ENCODE data around the gene CCDC127. TPM values are rescaled to one million over a fixed set of nuclear protein-coding genes. Genes with fewer than 3 reads are reported as not detected.
"Not testable (repeated sequence)": the region's sequence is repeated elsewhere in the genome, so short reads cannot be mapped to it uniquely, and the experiment has no call there.

Gene CCDC127
- total RNA-seq, 1 donor from 2014 or later: 4.7 TPM

DNA sequence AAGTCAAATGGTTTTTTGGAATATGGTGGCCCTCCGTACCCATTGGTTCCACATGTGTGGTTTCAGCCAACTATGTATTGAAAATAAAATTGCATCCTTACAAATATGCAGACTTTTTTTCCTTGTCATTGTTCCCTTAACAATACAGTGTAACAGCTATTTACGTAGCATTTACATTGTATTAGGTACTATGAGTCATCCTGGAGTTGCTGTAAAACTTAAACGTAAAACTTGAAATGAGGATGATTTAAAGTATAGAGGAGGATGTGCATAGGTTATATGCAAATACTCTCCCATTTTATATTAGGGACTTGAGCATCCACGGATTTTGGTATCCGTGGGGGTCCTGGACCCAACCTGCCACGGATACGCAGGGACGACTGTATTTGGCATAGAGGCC lies 16.5 kb upstream of the CCDC127 start:
- no peak for DNase-seq (ENCODE audit: low read depth, low spot score)

- not testable (repeated sequence) for DNase-seq (ENCODE audit: low read depth, low spot score)
These were observed 15.5 kb upstream of the CCDC127 start for GRCh38 chr5:233426-233825.

GRCh38 chr5:231661-232060 lies 13.7 kb upstream of the CCDC127 start:
- no peak for DNase-seq (ENCODE audit: low read depth, low spot score)

- no peak for DNase-seq (ENCODE audit: low read depth, low spot score)
These were observed 12.8 kb upstream of the CCDC127 start for GRCh38 chr5:230711-231110.

GRCh38 chr5:228886-229285 lies 10.9 kb upstream of the CCDC127 start:
- no peak for DNase-seq (ENCODE audit: low read depth, low spot score)

DNA sequence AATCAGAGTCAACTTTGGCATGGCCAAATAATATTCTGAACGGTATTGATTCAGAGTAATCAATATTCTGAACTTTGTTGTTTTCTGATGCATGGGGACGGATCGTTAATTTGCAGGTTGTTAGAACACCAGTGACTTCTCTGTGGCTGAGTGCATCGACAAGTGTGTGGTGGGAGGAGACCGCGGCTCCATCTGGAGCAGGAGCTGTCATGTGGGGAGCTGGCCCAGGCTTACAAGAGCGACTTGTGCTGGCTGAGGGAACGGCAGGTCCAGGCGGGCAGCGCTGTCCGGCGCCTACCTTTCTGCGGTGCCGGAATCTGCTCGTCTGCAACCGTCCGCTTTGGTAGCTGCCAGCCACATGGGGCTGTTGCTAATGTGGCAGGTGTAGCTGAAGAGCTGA lies 9.4 kb upstream of the CCDC127 start:
- not testable (repeated sequence) for DNase-seq (ENCODE audit: low read depth, low spot score)

- DNase-seq (ENCODE audit: low read depth, low spot score): no peak
These were observed 7.4 kb upstream of the CCDC127 start for GRCh38 chr5:225334-225733.

- no peak for DNase-seq (ENCODE audit: low read depth, low spot score)
These were observed 5.8 kb upstream of the CCDC127 start for GRCh38 chr5:223791-224190.

DNA sequence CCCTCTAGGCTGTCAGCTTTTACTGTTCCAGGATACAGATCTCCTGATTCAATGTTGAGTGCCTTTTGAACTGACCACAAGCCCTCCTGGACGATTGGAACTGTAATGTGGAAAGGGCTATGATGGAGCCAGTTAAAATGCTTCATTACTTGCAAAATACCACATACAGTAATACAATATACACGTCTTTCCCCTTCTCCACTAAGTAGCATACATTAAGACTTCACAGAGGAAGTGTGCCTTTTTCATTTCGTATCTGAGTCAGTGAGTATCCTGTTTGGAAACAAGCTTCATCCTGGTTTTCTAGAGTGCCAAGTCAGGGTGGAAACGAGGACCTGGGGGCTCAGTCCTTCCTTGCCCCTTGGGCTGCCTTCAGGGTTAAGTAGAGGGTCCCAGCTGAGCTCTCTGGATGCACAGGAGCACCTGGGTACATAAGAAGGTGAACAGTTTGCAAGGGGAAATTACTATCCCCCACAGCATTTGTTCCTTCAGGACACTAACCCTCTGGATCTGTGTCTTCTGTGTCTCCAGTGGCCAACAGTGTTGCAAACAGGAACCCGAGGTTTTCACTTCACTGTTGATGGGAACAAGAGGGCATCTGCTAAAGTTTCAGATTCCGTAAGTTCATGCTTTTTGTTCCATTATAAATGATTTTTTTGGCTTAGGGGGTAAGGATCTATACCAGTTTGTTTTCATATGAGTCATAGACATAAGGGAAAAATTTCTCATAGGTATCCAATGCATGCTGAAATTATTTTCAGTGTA lies 5.2 kb upstream of the CCDC127 start:
- DNase-seq (ENCODE audit: low read depth, low spot score): not testable (repeated sequence)

- no peak for DNase-seq (ENCODE audit: low read depth, low spot score)
These were observed 2.0 kb upstream of the CCDC127 start for GRCh38 chr5:219991-220390.

- DNase-seq (ENCODE audit: low read depth, low spot score): no peak
These were observed 1.5 kb upstream of the CCDC127 start for GRCh38 chr5:219460-219863.

GRCh38 chr5:218457-219291 lies 721 bp upstream of the CCDC127 start:
- DNase-seq (ENCODE audit: low read depth, low spot score): no peak

DNA sequence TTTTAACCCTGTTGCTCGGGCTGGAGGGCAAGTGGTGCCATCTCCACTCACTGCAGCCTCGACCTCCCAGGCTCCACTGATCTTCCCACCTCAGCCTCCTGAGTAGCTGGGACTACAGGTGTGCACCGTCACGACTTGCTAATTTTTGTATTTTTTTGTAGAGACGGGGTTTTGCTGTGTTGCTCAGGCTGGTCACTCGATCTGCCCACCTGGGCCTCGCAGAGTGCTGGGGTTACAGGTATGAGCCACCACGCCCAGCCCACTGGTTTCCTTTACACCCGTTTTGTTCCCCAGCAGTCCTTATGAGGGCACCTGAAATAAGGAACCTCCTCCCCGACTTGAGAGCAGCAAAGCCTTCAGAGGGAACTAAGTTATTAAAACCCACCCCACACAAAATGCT lies 1.9 kb downstream of the CCDC127 start:
- not testable (repeated sequence) for DNase-seq (ENCODE audit: low read depth, low spot score)

- not testable (repeated sequence) for DNase-seq (ENCODE audit: low read depth, low spot score)
These were observed 2.7 kb downstream of the CCDC127 start for GRCh38 chr5:215256-215655.

- no peak for DNase-seq (ENCODE audit: low read depth, low spot score)
These were observed 4.1 kb downstream of the CCDC127 start for GRCh38 chr5:213803-214395.

DNA sequence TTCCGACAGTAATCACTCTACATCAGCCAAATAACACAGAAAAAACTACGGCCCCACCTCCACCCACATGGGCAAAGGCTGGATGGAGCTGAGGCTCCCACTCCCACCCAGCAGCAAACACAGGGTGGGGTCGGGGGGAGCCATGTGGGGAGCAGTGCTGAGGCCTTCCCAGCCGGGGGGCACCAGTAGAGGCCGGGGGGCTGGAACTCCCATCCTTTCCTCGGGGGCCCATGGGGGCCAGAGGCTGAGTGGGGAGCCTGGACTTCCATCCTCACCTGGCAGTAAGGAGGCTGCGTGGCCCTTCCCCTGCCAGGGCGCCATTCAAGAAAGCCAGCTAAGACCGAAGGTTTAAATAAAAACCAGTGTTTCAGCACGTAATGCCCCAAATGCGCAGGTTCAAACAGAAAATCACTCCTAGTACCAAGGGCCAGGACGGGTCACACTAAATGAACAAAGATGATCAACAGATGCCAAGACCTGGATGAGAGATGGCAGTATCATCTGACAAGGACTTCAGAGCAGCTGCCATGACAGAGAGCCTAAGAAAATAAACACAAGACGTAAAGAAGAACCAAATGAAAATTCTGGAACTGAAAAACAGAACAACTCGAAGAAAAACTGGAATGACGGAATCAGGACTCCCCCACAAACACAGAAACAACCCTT lies 9.4 kb downstream of the CCDC127 start:
- no peak for DNase-seq (ENCODE audit: low read depth, low spot score)

DNA sequence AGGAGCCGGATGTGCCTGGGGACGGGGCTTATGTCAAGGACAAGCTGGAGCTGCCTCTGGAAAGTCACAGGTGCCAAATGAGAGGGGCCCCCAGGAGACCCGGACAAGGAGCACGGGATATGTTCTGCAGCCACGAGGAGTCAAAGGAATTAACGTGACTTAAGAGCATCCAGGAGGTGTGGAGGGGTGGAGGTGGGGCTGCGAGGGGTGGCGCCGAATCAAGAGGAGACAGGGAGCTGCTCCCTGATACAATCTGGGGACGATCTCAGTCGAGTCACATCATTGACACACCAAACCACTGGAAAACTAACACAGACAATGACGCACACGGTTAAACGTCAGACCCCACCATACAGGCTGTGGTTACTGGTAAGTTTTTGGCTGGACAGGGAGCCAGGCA lies 10.4 kb downstream of the CCDC127 start:
- DNase-seq (ENCODE audit: low read depth, low spot score): no peak

- DNase-seq (ENCODE audit: low read depth, low spot score): no peak
These were observed 10.9 kb downstream of the CCDC127 start for GRCh38 chr5:206927-207536.

GRCh38 chr5:206406-206805 lies 11.5 kb downstream of the CCDC127 start:
- no peak for DNase-seq (ENCODE audit: low read depth, low spot score)

GRCh38 chr5:204966-205670 lies 12.8 kb downstream of the CCDC127 start:
- no peak for DNase-seq (ENCODE audit: low read depth, low spot score)

DNA sequence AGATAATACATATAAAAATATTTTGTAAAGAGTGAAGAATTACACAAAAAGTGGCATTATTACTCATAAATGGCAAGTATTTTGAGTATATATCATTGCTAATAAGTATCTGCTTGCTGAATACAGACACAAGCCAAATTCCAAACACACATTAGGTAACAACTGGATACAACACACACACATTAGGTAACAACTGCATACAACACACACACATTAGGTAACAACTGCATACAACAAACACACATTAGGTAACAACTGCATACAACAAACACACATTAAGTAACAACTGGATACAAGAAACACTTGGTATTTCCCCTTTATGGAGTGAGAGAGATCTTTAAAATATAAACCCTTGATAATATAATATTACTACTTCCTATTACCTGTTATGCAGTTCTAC lies 13.5 kb downstream of the CCDC127 start:
- no peak for DNase-seq (ENCODE audit: low read depth, low spot score)

All from pulmonary artery endothelial cell (primary cell).